A549 (cell line): ENCODE data around the gene GUCY1A2. TPM values are rescaled to one million over a fixed set of nuclear protein-coding genes. Genes with fewer than 3 reads are reported as not detected.

Experiments used
- ATAC-seq, 2 experiments: fragments of 200-7000 bp in 1 of 2; fragments of >200 bp in 1 of 2; cut with Nextera tagmentation in 1 of 2; cut with Tn5 transposase in 1 of 2; 3 replicates each; pipeline versions ENCODE4 v1.8.0 to v1.9.1; 2018 to 2020; ENCODE audit warnings: mild to moderate bottlenecking in 1 of 2, moderate library complexity in 1 of 2
- CTCF ChIA-PET: fragments of 300-600 bp; sonication (Branson Sonifier 250); formaldehyde crosslinking; extraction: SDS; loops from one replicate; lab custom pipeline; 2021; ENCODE audit warnings: antibody characterized with exemption, inconsistent platforms; lab: Yijun Ruan, JAX
- POLR2A ChIA-PET: fragments of 350-600 bp; formaldehyde crosslinking; extraction: SDS; loops from one replicate; lab custom pipeline; 2021; ENCODE audit warnings: antibody characterized with exemption, inconsistent platforms; lab: Yijun Ruan, JAX
- DNase-seq, 2 experiments: peaks; one replicate each; pipeline versions ENCODE4 v3.0.0 to v3.0.0-alpha.2; 2011 to 2016; ENCODE audit warnings: low read depth in 1 of 2, low spot score in 1 of 2
- FAIRE-seq: peaks from 2 replicates; lab custom pipeline; 2011; peaks lifted over from hg19 to GRCh38; lab: Jason Lieb, UNC
- H3K27ac ChIP-seq, 2 experiments: fragments of >200 bp; sonication (Bioruptor Twin); formaldehyde crosslinking; 3 replicates each; pipeline ENCODE4 v1.5.1; 2016 to 2017
- H3K4me1 ChIP-seq: fragments of >200 bp; sonication (Bioruptor Twin); formaldehyde crosslinking; 3 replicates; pipeline ENCODE4 v1.6.1; 2016
- H3K4me2 ChIP-seq: fragments of >200 bp; sonication (Bioruptor Twin); formaldehyde crosslinking; 3 replicates; pipeline ENCODE4 v1.6.1; 2016
- H3K4me3 ChIP-seq: fragments of >200 bp; sonication (Bioruptor Twin); formaldehyde crosslinking; 3 replicates; pipeline ENCODE4 v1.5.1; 2016
- H3K9me3 ChIP-seq: fragments of >200 bp; sonication (Bioruptor Twin); formaldehyde crosslinking; 3 replicates; pipeline ENCODE4 v1.6.1; 2016
- CHD4 ChIP-seq: fragments of 200-600 bp; sonication (generic); IDR thresholded peaks from 2 replicates; pipeline ENCODE4 v1.6.1; 2016; ENCODE audit warnings: antibody characterized with exemption, mild to moderate bottlenecking, borderline replicate concordance
- EHMT2 ChIP-seq: fragments of 200-600 bp; sonication (generic); IDR thresholded peaks from 2 replicates; pipeline ENCODE4 v1.6.1; 2016; ENCODE audit warnings: antibody characterized with exemption, low read depth, mild to moderate bottlenecking, moderate library complexity
- FOSB ChIP-seq: fragments of 250-450 bp; sonication (Bioruptor Pico); IDR thresholded peaks from 2 replicates; pipeline ENCODE4 v1.5.0; 2020; ENCODE audit warnings: mild to moderate bottlenecking, moderate library complexity
- FOSL2 ChIP-seq, 2 experiments: fragments of 450-650 bp in 1 of 2; fragments of >200 bp in 1 of 2; sonication (Bioruptor Twin) in 1 of 2; formaldehyde crosslinking; IDR thresholded peaks; 2 replicates each; pipeline versions ENCODE4 v1.5.0 to v1.6.1; 2016 to 2020; ENCODE audit warnings: mild to moderate bottlenecking in 1 of 2, moderate library complexity in 1 of 2
- HDAC2 ChIP-seq: fragments of 200-600 bp; sonication (generic); IDR thresholded peaks from 2 replicates; pipeline ENCODE4 v1.6.1; 2016
- HOXA7 ChIP-seq: fragments of 250-450 bp; sonication (Bioruptor Pico); IDR thresholded peaks from 2 replicates; pipeline ENCODE4 v1.5.0; 2020; ENCODE audit warnings: mild to moderate bottlenecking, moderate library complexity
- JUN ChIP-seq, 2 experiments: fragments of >200 bp; sonication (Bioruptor Twin); formaldehyde crosslinking; IDR thresholded peaks; 2 replicates in 1 of 2; 3 replicates in 1 of 2; pipeline ENCODE4 v1.6.1; 2016 to 2017
- JUNB ChIP-seq: fragments of >200 bp; sonication (Bioruptor Twin); formaldehyde crosslinking; IDR thresholded peaks from 2 replicates; pipeline ENCODE4 v1.6.1; 2016
- KDM1A ChIP-seq: fragments of 200-600 bp; sonication (generic); IDR thresholded peaks from 2 replicates; pipeline ENCODE4 v1.6.1; 2016; ENCODE audit warnings: low read depth, mild to moderate bottlenecking
- MAFK ChIP-seq: fragments of 450-650 bp; IDR thresholded peaks from 2 replicates; pipeline ENCODE4 v1.6.1; 2014; ENCODE audit not compliant: partially characterized antibody
- MYC ChIP-seq: IDR thresholded peaks from 2 replicates; pipeline ENCODE4 v1.6.1; 2012; ENCODE audit warnings: mild to moderate bottlenecking, inconsistent platforms, low read length, improper control_type of control experiment, borderline replicate concordance
- NFE2L2 ChIP-seq: fragments of 150-350 bp; conservative IDR thresholded peaks from 2 replicates; pipeline ENCODE4 v1.6.1; 2014; ENCODE audit warnings: low read length
- NPAS2 ChIP-seq: fragments of 250-450 bp; sonication (Bioruptor Pico); IDR thresholded peaks from 2 replicates; pipeline ENCODE4 v1.8.0; 2022; ENCODE audit warnings: mild to moderate bottlenecking, moderate library complexity, borderline replicate concordance
- PHF8 ChIP-seq: fragments of 200-600 bp; sonication (generic); IDR thresholded peaks from 2 replicates; pipeline ENCODE4 v1.6.1; 2016; ENCODE audit warnings: low read depth, mild to moderate bottlenecking, antibody characterized with exemption, moderate library complexity, borderline replicate concordance
- POLR2A ChIP-seq: IDR thresholded peaks from 2 replicates; pipeline ENCODE4 v1.6.1; 2012; ENCODE audit warnings: mild to moderate bottlenecking, low read length
- POLR2AphosphoS2 ChIP-seq: conservative IDR thresholded peaks from 2 replicates; pipeline ENCODE4 v1.6.1; 2012; ENCODE audit warnings: low read length, improper control_type of control experiment, inconsistent platforms
- RARB ChIP-seq: fragments of 250-450 bp; sonication (Bioruptor Pico); IDR thresholded peaks from 2 replicates; pipeline ENCODE4 v1.8.0; 2021; ENCODE audit warnings: mild to moderate bottlenecking, moderate library complexity
- RCOR1 ChIP-seq: fragments of 150-350 bp; IDR thresholded peaks from 2 replicates; pipeline ENCODE4 v1.6.1; 2014; ENCODE audit warnings: antibody characterized with exemption, low read length, low read depth
- TFCP2L1 ChIP-seq: fragments of 250-450 bp; sonication (Bioruptor Pico); IDR thresholded peaks from 2 replicates; pipeline ENCODE4 v1.5.0; 2021; ENCODE audit warnings: mild to moderate bottlenecking
- ZNF302 ChIP-seq: fragments of 250-450 bp; sonication (Bioruptor Pico); IDR thresholded peaks from 2 replicates; pipeline ENCODE4 v1.9.0; 2021; ENCODE audit warnings: inconsistent platforms, mild to moderate bottlenecking, moderate library complexity
- ZSCAN20 ChIP-seq: fragments of 250-450 bp; sonication (Bioruptor Pico); IDR thresholded peaks from 2 replicates; pipeline ENCODE4 v1.8.0; 2022; ENCODE audit warnings: mild to moderate bottlenecking, moderate library complexity
- WGBS: methylation state at CpG from one replicate; pipeline ENCODE4 v1.1.6; 2017; ENCODE audit errors: missing lambda C conversion rate; 5-methylcytosine and 5-hydroxymethylcytosine counted together
- polyA plus RNA-seq, 4 experiments: library from polyadenylated mRNA; depleted of rRNA in 3 of 4; stranded (reverse); fragments of >200 nt; fragmentation: RNase III in 1 of 4; extraction: RNeasy Plus Mini Kit Qiagen cat#74134 plus additional on column Dnase treatment in 1 of 4; gene quantifications; 2 replicates in 3 of 4; 3 replicates in 1 of 4; pipeline ENCODE4 v1.2.3, GENCODE V29; 2011 to 2017
- TF ChIP-seq, protein P1 (sequence below): fragments of 250-450 bp; sonication (Bioruptor Pico); IDR thresholded peaks from 2 replicates; pipeline ENCODE4 v1.5.0; 2021; ENCODE audit warnings: mild to moderate bottlenecking, moderate library complexity, borderline replicate concordance
- TF ChIP-seq, protein P2 (sequence below): fragments of 150-350 bp; IDR thresholded peaks from 2 replicates; pipeline ENCODE4 v1.6.1; 2014; ENCODE audit warnings: low read depth, mild to moderate bottlenecking, low read length
- TF ChIP-seq, protein P3 (sequence below): IDR thresholded peaks from 2 replicates; pipeline ENCODE4 v1.6.1; 2012; ENCODE audit warnings: low read depth, borderline replicate concordance
- TF ChIP-seq, protein P4 (sequence below): fragments of >200 bp; sonication (Bioruptor Twin); formaldehyde crosslinking; IDR thresholded peaks from 3 replicates; pipeline ENCODE4 v1.6.1; 2016
- TF ChIP-seq, protein P5 (sequence below): fragments of 200-600 bp; sonication (generic); IDR thresholded peaks from 2 replicates; pipeline ENCODE4 v1.6.1; 2016; ENCODE audit warnings: antibody characterized with exemption, mild to moderate bottlenecking, moderate library complexity

Gene GUCY1A2
- polyA plus RNA-seq, 2 of the 4 experiments (the other 2 are of a cell fraction), result 0.12 to 0.16 TPM

DNA sequence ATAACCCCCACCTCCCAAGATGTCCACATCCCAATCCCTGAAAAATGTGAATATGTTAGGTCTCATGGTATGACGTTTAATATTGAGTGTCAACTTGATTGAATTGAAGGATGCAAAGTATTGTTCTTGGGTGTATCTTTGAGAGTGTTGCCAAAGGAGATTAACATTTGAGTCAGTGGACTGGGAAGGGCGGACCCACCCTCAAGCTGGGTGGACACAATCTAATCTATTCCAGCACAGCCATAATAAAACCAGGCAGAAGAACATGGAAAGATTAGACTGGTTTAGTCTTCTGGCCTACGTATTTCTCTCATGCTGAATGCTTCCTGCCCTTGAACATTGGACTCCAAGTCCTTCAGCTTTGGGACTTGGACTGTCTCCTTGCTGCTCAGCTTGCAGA, 315.5 kb downstream of the GUCY1A2 start:
- CTCF ChIA-PET, result no interaction called here
- H3K4me2 ChIP-seq, result no peak overlapping the region
- ATAC-seq (no peak), FAIRE-seq (no peak), DNase-seq (no peak)
- POLR2A ChIA-PET, result no interaction called here
- H3K4me1 ChIP-seq, result peaks cover 13% of the 10 kb centered on the region; the same call in 1 of the 3 replicates
- no peak overlapping the region for H3K4me3 ChIP-seq
- no peak for TF ChIP-seq EHMT2
- TF ChIP-seq RARB (CRISPR knock-in tag), result no peak
- no peak for TF ChIP-seq HOXA7
- no peak for TF ChIP-seq JUN (IDR thresholded peaks at IDR 0.05)
- no peak for TF ChIP-seq JUNB
- TF ChIP-seq ZSCAN20 (CRISPR knock-in tag), result no peak
- no peak for TF ChIP-seq NFE2L2
- TF ChIP-seq, protein P1, sequence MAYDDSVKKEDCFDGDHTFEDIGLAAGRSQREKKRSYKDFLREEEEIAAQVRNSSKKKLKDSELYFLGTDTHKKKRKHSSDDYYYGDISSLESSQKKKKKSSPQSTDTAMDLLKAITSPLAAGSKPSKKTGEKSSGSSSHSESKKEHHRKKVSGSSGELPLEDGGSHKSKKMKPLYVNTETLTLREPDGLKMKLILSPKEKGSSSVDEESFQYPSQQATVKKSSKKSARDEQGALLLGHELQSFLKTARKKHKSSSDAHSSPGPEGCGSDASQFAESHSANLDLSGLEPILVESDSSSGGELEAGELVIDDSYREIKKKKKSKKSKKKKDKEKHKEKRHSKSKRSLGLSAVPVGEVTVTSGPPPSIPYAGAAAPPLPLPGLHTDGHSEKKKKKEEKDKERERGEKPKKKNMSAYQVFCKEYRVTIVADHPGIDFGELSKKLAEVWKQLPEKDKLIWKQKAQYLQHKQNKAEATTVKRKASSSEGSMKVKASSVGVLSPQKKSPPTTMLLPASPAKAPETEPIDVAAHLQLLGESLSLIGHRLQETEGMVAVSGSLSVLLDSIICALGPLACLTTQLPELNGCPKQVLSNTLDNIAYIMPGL (CRISPR knock-in tag), result no peak
- TF ChIP-seq ZNF302 (CRISPR knock-in tag), result no peak
- no peak for TF ChIP-seq HDAC2
- TF ChIP-seq, protein P2, sequence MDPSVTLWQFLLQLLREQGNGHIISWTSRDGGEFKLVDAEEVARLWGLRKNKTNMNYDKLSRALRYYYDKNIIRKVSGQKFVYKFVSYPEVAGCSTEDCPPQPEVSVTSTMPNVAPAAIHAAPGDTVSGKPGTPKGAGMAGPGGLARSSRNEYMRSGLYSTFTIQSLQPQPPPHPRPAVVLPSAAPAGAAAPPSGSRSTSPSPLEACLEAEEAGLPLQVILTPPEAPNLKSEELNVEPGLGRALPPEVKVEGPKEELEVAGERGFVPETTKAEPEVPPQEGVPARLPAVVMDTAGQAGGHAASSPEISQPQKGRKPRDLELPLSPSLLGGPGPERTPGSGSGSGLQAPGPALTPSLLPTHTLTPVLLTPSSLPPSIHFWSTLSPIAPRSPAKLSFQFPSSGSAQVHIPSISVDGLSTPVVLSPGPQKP, result no peak
- TF ChIP-seq, protein P3, sequence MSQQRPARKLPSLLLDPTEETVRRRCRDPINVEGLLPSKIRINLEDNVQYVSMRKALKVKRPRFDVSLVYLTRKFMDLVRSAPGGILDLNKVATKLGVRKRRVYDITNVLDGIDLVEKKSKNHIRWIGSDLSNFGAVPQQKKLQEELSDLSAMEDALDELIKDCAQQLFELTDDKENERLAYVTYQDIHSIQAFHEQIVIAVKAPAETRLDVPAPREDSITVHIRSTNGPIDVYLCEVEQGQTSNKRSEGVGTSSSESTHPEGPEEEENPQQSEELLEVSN, result no peak
- TF ChIP-seq TFCP2L1 (CRISPR knock-in tag), result no peak
- TF ChIP-seq RCOR1, result no peak
- TF ChIP-seq FOSB, result no peak
- TF ChIP-seq, protein P4, sequence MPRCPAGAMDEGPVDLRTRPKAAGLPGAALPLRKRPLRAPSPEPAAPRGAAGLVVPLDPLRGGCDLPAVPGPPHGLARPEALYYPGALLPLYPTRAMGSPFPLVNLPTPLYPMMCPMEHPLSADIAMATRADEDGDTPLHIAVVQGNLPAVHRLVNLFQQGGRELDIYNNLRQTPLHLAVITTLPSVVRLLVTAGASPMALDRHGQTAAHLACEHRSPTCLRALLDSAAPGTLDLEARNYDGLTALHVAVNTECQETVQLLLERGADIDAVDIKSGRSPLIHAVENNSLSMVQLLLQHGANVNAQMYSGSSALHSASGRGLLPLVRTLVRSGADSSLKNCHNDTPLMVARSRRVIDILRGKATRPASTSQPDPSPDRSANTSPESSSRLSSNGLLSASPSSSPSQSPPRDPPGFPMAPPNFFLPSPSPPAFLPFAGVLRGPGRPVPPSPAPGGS, result no peak
- TF ChIP-seq KDM1A, result no peak
- no peak for TF ChIP-seq POLR2AphosphoS2
- TF ChIP-seq POLR2A, result no peak
- no peaks in the 10 kb centered on the region for H3K9me3 ChIP-seq
- H3K27ac ChIP-seq, result no peak overlapping the region
- 61% methylated on average over 3 of the region's 3 CpGs for WGBS

DNA sequence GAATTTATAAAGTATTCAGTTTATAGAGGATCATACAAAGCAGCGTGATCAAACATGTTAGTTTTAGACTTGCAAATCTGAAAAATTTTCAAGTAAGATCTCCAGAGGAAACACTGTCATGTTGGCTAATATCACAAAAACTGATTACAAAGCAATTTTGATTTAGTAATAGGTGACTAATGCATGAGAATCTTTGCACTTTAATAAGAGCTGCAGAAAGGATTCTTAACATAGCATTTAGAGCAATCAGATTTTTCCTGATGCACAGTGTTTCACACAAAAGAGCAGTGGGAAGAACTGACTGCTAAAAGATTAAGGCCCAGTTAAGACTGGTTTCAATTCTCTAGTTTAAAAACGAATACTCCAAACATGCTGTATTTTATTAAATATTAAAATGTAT, 321.2 kb downstream of the GUCY1A2 start:
- TF ChIP-seq ZNF302 (CRISPR knock-in tag), result no peak
- TF ChIP-seq MAFK, result peak; percentile 67
- no peak for TF ChIP-seq CHD4
- Histone ChIP-seq H3K27ac (no peak overlapping the region), H3K4me2 (no peak overlapping the region), H3K4me3 (no peak overlapping the region), H3K4me1 (no peaks in the 10 kb centered on the region), H3K9me3 (no peaks in the 10 kb centered on the region)
- CTCF ChIA-PET, result no interaction called here
- DNase-seq, result no peak
- no peak for FAIRE-seq
- no peak for ATAC-seq
- POLR2A ChIA-PET, result no interaction called here
- WGBS, result 51% methylated on average over 2 of the region's 2 CpGs

DNA sequence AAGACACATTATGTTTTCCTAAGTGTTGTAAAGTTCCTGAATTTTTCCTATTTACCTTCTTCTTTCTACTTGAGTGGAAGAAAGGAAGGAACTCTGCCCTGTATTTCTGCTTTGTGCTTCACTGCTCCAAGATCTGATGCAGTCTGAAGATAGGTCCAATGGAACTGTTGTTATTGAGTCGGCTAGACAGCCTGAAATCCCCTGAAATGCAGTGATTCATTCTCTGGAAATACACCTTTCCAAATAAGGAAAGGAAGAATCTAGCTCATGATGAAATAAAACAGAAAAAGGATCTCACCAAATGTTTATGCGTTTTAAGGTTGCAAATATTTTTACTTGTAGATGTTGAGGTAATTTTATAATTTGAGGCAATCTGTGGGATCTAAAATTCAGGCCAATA, 322.8 kb downstream of the GUCY1A2 start:
- no peak overlapping the region for H3K27ac ChIP-seq
- no peak overlapping the region for H3K4me2 ChIP-seq
- whole genome bisulfite sequencing, result 22% methylated on average over 2 of the region's 2 CpGs
- no peaks in the 10 kb centered on the region for H3K4me1 ChIP-seq
- FAIRE-seq, result no peak
- DNase-seq, result peak in 1 of 2 experiments; percentile 2
- H3K4me3 ChIP-seq, result no peak overlapping the region
- no peak for ATAC-seq
- POLR2A ChIA-PET, result no interaction called here
- CTCF ChIA-PET, result no interaction called here
- no peaks in the 10 kb centered on the region for H3K9me3 ChIP-seq
- TF ChIP-seq RCOR1, result no peak
- no peak for TF ChIP-seq PHF8
- TF ChIP-seq NPAS2 (CRISPR knock-in tag), result no peak
- no peak for TF ChIP-seq FOSL2 (IDR thresholded peaks at IDR 0.05)
- no peak for TF ChIP-seq FOSL2 (CRISPR knock-in tag; IDR thresholded peaks at IDR 0.05)
- TF ChIP-seq, protein P5, sequence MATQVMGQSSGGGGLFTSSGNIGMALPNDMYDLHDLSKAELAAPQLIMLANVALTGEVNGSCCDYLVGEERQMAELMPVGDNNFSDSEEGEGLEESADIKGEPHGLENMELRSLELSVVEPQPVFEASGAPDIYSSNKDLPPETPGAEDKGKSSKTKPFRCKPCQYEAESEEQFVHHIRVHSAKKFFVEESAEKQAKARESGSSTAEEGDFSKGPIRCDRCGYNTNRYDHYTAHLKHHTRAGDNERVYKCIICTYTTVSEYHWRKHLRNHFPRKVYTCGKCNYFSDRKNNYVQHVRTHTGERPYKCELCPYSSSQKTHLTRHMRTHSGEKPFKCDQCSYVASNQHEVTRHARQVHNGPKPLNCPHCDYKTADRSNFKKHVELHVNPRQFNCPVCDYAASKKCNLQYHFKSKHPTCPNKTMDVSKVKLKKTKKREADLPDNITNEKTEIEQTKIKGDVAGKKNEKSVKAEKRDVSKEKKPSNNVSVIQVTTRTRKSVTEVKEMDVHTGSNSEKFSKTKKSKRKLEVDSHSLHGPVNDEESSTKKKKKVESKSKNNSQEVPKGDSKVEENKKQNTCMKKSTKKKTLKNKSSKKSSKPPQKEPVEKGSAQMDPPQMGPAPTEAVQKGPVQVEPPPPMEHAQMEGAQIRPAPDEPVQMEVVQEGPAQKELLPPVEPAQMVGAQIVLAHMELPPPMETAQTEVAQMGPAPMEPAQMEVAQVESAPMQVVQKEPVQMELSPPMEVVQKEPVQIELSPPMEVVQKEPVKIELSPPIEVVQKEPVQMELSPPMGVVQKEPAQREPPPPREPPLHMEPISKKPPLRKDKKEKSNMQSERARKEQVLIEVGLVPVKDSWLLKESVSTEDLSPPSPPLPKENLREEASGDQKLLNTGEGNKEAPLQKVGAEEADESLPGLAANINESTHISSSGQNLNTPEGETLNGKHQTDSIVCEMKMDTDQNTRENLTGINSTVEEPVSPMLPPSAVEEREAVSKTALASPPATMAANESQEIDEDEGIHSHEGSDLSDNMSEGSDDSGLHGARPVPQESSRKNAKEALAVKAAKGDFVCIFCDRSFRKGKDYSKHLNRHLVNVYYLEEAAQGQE, result no peak
- no peak for TF ChIP-seq MYC
